NCI-H2196 (cell line): Measurements from ENCODE around the gene ANKRD42.

ENCODE experiments used
- DNase-seq: peaks from one replicate; lab custom pipeline; 2025; ENCODE audit not compliant: unreplicated experiment; lab: John Stamatoyannopoulos, UW

The ANKRD42 gene

GRCh38 chr11:83193315-83194280 is at the start of gene ANKRD42:
Gene ANKRD42 (plus strand): TSS chr11:83193712. CDS start chr11:83194671, 959 bp downstream.
- peak; percentile 94 for DNase-seq

- DNase-seq = no peak
Measured at GRCh38 chr11:83147895-83148294, 45.6 kb upstream of the ANKRD42 start.

GRCh38 chr11:83150450-83150849 is 43.1 kb upstream of the ANKRD42 start:
- no peak for DNase-seq

DNA sequence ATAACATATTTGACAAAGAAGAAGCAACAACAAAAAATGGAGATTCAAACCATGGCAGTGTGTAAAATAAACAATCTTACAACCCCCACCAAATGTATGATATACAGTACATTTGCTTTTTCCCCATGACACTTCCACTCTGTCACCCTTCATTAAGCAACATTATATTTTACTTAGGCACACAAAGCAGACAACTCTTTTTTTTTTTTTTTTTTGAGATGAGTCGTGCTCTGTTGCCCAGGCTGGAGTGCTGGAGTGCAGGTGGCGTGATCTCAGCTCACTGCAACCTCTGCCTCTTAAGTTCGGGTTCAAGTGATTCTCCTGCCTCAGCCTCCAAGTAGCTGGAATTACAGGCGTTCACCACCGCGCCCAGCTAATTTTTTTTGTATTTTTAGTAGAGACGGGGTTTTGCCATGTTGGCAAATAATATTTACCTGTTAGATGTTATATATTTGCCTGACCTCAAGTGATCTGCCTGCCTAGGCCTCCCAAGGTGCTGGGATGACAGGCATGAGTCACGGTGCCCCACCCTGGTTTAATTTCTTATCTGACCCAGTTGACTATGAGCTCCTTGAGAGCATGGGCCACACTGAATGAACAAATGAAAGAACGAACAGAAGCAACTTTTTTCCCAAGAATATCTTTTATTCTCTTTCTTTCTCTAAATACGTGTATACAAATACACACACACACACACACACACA is 42.1 kb upstream of the ANKRD42 start:
- DNase-seq = no peak

DNA sequence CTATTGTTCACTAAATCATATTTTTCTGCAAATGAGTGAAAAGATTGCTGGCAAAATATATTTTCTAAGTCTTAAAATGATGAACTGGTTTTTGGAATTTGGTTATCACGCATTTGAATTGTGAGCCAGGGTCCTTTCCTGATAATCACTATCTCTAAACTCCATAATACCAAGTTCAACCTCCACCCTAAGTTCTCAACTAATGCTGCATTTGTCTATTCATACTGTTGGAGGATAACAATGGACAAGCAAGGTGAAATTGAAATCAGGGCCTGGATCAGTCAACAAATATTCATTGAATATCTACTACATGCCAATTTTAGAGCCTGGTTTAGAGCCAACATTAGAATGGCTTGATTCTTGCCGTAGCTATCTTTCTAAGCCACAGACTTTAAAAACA is 41.2 kb upstream of the ANKRD42 start:
- DNase-seq = no peak

DNA sequence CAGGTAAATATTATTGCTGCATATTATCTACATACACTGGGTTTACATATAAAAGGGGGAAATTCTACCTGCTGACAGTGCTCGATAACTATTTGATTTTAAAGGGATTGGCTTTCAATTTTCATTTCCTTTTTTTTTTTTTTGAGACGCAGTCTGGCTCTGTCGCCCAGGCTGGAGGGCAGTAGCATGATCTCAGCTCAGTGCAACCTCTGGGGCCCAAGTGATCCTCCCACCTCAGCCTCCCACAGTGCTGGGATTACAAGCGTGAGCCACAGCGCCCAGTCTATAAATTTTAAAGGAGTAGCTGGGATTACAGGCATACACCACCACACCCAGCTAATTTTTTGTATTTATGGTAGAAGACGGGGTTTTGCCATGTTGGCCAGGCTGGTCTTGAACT is 39.7 kb upstream of the ANKRD42 start:
- DNase-seq = no peak

DNA sequence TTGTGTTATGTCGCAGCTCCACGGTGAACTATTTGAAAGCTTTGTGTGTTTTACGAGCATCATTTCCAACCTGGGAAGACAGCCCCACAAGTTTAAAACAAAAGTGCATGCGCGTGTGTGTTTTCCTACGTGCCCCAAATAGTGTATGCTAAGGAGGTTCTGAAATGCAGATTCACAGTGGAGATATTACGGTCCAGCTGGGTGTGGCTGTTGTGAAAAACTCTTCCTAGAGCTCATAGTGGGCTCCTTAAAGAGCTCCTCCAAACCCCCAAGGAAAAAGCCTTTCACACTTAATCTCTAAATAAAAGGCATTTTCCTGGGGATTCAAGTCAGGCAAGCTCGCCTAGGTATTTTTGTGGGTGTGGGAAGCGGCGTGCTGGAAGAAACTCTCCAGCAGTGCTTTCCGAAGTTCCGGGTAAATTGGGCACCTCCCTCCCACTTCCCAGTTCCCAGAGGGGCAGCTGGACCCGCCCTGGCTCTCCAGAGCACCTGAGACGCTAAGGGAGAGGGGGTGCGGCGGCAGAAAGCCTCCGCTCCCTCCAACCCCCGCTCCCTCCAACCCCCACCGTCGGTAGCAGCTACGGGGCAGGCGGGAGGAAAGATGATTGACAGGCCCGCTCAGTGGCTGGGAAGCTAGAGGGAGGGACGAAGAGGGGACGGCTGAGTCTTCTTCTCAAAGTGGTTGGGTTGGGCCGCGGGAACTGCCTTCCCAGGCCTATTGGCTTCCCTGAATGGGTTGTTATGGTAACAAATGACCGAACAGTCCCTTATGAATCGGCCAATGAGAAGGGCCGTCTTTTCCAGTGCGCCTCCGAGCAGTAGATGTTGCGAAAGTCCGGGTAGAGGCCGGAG is 37.1 kb upstream of the ANKRD42 start:
- peak; percentile 99 for DNase-seq

- DNase-seq = no peak
Measured at GRCh38 chr11:83156996-83157593, 36.4 kb upstream of the ANKRD42 start, which contains the start of gene PCF11. Gene PCF11 (plus strand): TSS chr11:83157131. CDS start chr11:83157440, 309 bp downstream.

DNA sequence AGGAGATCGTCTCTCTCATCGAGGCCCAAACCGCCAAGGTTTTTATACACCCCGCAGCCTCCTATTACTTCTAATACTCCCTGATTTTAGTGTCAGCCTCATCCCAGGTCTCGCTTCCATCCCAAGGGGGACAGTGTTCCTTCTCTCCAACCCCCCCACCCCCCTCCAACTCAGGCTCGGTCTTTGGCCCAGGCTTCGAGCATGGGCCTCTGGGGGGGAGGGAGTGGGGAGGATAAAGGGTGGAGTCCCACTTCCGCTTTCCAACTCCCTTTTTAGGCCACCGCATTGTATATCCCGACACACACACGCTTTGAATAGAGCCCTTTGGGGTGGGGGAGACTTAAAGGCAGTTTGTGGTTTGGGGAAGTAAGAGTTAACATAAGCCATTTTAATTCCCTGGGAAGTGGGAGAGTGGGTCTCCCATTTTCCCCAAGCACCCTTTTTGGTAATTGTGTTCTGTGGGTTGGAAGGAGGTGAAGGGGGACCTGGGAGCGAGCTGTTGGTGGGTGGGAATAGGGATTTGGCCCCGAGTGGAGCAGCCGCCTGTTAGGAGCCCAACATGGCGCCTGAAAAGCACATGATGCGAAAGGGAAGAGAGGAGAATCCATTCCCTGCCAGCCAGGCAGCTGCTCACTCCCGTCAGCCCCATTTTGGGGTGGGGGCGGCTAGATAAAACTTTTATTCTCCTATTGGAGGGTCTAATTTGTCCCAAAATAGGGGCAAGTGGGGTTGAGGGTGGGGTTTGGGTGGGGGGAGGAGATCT is 35.7 kb upstream of the ANKRD42 start:
- DNase-seq = peak; percentile 34

DNA sequence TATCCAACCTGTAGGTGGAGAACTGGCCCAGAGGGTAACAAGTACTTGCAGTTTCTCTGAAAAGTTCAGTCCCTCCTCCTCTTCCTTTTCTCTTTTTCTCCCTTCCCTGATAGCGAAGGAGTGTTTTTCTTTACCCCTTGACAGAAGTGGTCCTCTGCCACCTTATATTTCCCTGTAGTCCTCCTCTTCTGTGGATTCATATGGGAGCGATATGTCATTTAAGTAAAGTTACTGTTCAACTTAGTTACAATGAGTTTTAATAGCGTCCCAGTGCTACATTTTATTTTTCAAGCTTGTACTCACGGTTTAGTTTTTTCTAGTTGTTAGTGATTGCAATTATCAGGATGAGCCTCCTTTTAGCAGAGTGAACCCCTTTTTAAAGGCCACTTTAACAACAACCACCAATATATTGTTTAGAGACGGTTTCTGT is 35.1 kb upstream of the ANKRD42 start:
- DNase-seq = no peak

DNA sequence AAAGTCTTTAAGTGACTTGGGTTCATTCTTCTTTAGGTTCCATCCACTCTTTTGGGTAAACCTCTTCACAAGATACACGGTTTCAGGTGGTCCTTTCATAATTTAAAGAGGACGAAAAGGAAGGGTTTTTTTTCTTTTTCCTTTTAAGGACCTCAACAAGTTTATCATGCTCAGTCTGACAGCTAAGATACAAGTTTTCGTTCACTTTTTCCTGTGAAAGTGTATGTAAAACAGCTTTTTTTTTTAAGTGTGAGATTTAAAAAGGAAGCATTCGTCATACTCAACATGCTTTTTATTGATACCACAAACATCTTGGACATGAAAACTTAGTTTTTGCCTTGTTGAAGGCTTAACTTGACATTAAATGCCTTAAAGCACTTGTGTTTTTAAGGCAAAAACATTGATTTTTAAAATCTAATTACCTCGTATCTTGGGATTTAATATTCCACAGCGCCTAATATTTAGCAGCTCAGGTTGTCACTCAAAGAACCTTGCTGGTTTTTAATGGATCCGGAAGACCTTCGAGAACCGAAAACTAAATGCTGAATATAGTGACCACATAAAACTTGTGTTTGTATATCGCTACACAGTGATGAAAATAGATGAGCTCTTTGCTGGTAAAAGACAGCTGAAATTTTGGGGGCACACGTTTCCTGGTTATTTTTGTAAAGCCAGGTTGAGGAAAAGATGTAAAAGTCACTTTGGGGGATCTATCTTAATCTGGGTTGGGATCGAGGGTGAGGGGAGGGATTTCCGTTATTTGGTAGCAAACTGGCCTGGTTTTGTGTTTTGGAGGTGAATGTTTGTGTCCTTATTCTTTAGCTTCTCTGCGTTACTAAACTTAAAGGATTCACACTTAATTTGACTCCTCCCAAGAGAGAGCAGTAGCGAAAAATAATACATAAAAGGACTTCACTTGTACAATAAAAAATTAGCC is 34.3 kb upstream of the ANKRD42 start:
- DNase-seq = no peak

- DNase-seq = no peak
Measured at GRCh38 chr11:83159902-83160865, 33.3 kb upstream of the ANKRD42 start.

- DNase-seq = no peak
Measured at GRCh38 chr11:83161610-83162199, 31.8 kb upstream of the ANKRD42 start.

DNA sequence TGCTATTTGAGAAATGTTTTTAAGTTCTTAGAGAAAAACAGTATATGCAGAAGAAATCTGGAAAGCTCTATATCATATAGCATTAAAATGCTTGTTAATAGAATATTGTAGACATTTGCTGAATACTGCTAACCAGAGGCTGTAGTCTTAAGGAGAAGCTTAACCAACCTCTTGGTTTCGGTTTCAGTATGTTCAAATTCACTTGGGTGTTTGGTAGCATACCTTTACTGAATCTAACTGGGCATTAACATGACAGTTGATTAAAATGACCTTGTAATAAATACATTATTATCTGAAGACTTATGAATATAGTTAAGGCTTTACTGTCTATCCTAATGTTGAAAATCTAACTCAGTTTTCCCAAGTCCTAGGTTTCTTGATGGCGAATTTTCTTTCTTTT is 31.1 kb upstream of the ANKRD42 start:
- DNase-seq = no peak

- DNase-seq = no peak
Measured at GRCh38 chr11:83166193-83166866, 27.2 kb upstream of the ANKRD42 start.

DNA sequence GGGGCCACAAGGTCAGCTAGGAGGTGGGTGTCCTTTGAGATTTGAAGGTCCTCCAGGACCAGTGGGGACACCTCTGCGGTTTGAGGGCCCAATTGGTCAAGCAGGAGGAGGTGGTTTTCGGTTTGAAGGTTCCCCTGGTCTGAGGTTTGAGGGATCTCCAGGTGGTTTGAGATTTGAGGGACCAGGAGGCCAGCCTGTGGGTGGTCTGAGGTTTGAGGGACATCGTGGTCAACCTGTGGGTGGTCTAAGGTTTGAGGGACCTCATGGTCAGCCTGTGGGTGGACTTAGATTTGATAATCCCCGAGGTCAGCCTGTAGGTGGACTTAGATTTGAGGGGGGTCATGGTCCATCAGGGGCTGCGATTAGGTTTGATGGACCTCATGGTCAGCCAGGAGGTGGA is 24.8 kb upstream of the ANKRD42 start:
- no peak for DNase-seq

DNA sequence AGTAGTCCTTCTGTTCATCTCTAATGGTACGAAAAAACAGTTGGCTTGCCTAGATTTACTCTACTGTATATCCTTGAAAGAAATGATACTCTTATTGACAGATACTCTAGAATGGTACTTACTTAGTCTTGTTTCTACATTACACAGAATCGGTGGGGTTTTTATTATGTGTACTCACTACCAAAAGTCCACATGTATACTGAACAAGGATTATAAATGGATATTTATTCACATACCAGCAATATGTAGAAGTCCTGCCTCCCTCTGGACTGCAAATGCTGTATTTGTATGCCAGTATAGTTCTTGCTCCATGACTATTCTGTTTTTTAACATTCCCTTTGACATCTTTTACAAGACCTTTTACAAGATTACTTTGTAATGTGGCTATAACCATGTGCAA is 22.6 kb upstream of the ANKRD42 start:
- DNase-seq = no peak
